HEK293 (cell line): ENCODE results near the gene HYAL4.

Source experiments
- CTCF ChIA-PET: fragments of 350-600 bp; formaldehyde crosslinking; extraction: SDS; loops from one replicate; lab custom pipeline; 2021; ENCODE audit warnings: antibody characterized with exemption; lab: Yijun Ruan, JAX
- POLR2A ChIA-PET: fragments of 300-600 bp; formaldehyde crosslinking; extraction: SDS; loops from one replicate; lab custom pipeline; 2020; ENCODE audit warnings: antibody characterized with exemption, inconsistent platforms; lab: Yijun Ruan, JAX
- H3K27ac ChIP-seq: fragments of 200-500 bp; sonication (Bioruptor generic); 2 replicates; pipeline ENCODE4 v1.5.1; 2014; ENCODE audit warnings: low read depth, low read length, control low read depth, inconsistent platforms; ENCODE audit errors: extremely low read depth
- H3K36me3 ChIP-seq, 2 experiments: fragments of 200-500 bp in 1 of 2; sonication (Bioruptor generic) in 1 of 2; 1 replicate in 1 of 2; 2 replicates in 1 of 2; pipeline ENCODE4 v1.5.1; 2014 to 2017; ENCODE audit warnings: inconsistent platforms in 2 of 2, low read length in 2 of 2; ENCODE audit not compliant: control insufficient read depth in 2 of 2, insufficient read depth in 1 of 2
- H3K4me1 ChIP-seq: fragments of 200-500 bp; sonication (Bioruptor generic); 2 replicates; pipeline ENCODE4 v1.5.1; 2014; ENCODE audit warnings: mild to moderate bottlenecking, low read length, inconsistent platforms; ENCODE audit not compliant: control insufficient read depth, insufficient read depth
- H3K4me3 ChIP-seq: 2 replicates; pipeline ENCODE4 v1.5.1; 2011; ENCODE audit warnings: low read depth, mild to moderate bottlenecking, control low read depth, low read length, moderate library complexity
- H3K9me3 ChIP-seq: fragments of 200-500 bp; sonication (Bioruptor generic); 2 replicates; pipeline ENCODE4 v1.5.1; 2014; ENCODE audit warnings: low read depth, low read length, inconsistent platforms; ENCODE audit not compliant: control insufficient read depth, insufficient read depth
- GLIS1 ChIP-seq: fragments of 450-650 bp; formaldehyde crosslinking; IDR thresholded peaks from 2 replicates; pipeline ENCODE4 v1.5.1; 2016; ENCODE audit warnings: missing biosample characterization, missing genetic modification characterization
- KLF1 ChIP-seq: fragments of 450-650 bp; formaldehyde crosslinking; IDR thresholded peaks from 2 replicates; pipeline ENCODE4 v1.5.1; 2016; ENCODE audit warnings: missing biosample characterization, missing genetic modification characterization
- KLF7 ChIP-seq: fragments of 450-650 bp; formaldehyde crosslinking; IDR thresholded peaks from 2 replicates; pipeline ENCODE4 v1.5.1; 2016; ENCODE audit warnings: missing biosample characterization, missing genetic modification characterization, borderline replicate concordance
- MZF1 ChIP-seq: fragments of 450-650 bp; formaldehyde crosslinking; IDR thresholded peaks from 2 replicates; pipeline ENCODE4 v1.5.1; 2017; ENCODE audit warnings: missing biosample characterization, missing genetic modification characterization, borderline replicate concordance
- PRDM6 ChIP-seq: fragments of 450-650 bp; formaldehyde crosslinking; IDR thresholded peaks from 2 replicates; pipeline ENCODE4 v1.5.1; 2017; ENCODE audit warnings: missing biosample characterization, missing genetic modification characterization
- RBAK ChIP-seq: fragments of 450-650 bp; formaldehyde crosslinking; IDR thresholded peaks from 2 replicates; pipeline ENCODE4 v1.5.1; 2016; ENCODE audit warnings: missing biosample characterization, missing genetic modification characterization
- REPIN1 ChIP-seq: fragments of 450-650 bp; formaldehyde crosslinking; IDR thresholded peaks from 2 replicates; pipeline ENCODE4 v1.5.1; 2017; ENCODE audit warnings: missing biosample characterization, missing genetic modification characterization, low read depth
- SCRT2 ChIP-seq: fragments of 450-650 bp; formaldehyde crosslinking; IDR thresholded peaks from 2 replicates; pipeline ENCODE4 v1.5.1; 2016; ENCODE audit warnings: missing biosample characterization, missing genetic modification characterization
- SP3 ChIP-seq: fragments of 450-650 bp; formaldehyde crosslinking; IDR thresholded peaks from 2 replicates; pipeline ENCODE4 v1.5.1; 2016; ENCODE audit warnings: missing biosample characterization, missing genetic modification characterization
- TRIM28 ChIP-seq: IDR thresholded peaks from 2 replicates; pipeline ENCODE4 v1.6.1; 2011; ENCODE audit warnings: low read length, control low read depth, borderline replicate concordance
- ZEB2 ChIP-seq: fragments of 450-650 bp; formaldehyde crosslinking; IDR thresholded peaks from 2 replicates; pipeline ENCODE4 v1.5.1; 2016; ENCODE audit warnings: missing biosample characterization, missing genetic modification characterization
- ZNF184 ChIP-seq: fragments of 450-650 bp; IDR thresholded peaks from 2 replicates; pipeline ENCODE4 v1.5.1; 2018; ENCODE audit warnings: missing biosample characterization, mild to moderate bottlenecking, missing genetic modification characterization
- ZNF2 ChIP-seq: fragments of 450-650 bp; formaldehyde crosslinking; IDR thresholded peaks from 2 replicates; pipeline ENCODE4 v1.5.1; 2016; ENCODE audit warnings: missing biosample characterization, missing genetic modification characterization
- ZNF324 ChIP-seq: fragments of 450-650 bp; formaldehyde crosslinking; IDR thresholded peaks from 2 replicates; pipeline ENCODE4 v1.5.1; 2016; ENCODE audit warnings: missing biosample characterization, missing genetic modification characterization
- ZNF404 ChIP-seq: fragments of 450-650 bp; formaldehyde crosslinking; IDR thresholded peaks from 2 replicates; pipeline ENCODE4 v1.5.1; 2017; ENCODE audit warnings: missing biosample characterization, missing genetic modification characterization
- ZNF501 ChIP-seq: fragments of 450-650 bp; formaldehyde crosslinking; IDR thresholded peaks from 2 replicates; pipeline ENCODE4 v1.5.1; 2016; ENCODE audit warnings: missing biosample characterization, missing genetic modification characterization
- ZNF561 ChIP-seq: fragments of 450-650 bp; IDR thresholded peaks from 2 replicates; pipeline ENCODE4 v1.5.1; 2018; ENCODE audit warnings: missing biosample characterization, missing genetic modification characterization, borderline replicate concordance
- ZNF621 ChIP-seq: fragments of 450-650 bp; formaldehyde crosslinking; IDR thresholded peaks from 2 replicates; pipeline ENCODE4 v1.5.1; 2017; ENCODE audit warnings: missing biosample characterization, missing genetic modification characterization
- ZNF654 ChIP-seq: fragments of 450-650 bp; formaldehyde crosslinking; IDR thresholded peaks from 2 replicates; pipeline ENCODE4 v1.5.1; 2016; ENCODE audit warnings: low read depth, missing biosample characterization, missing genetic modification characterization
- ZNF660 ChIP-seq: fragments of 450-650 bp; IDR thresholded peaks from 2 replicates; pipeline ENCODE4 v1.5.1; 2018; ENCODE audit warnings: missing biosample characterization, mild to moderate bottlenecking, missing genetic modification characterization
- ZNF670 ChIP-seq: fragments of 450-650 bp; formaldehyde crosslinking; IDR thresholded peaks from 2 replicates; pipeline ENCODE4 v1.5.1; 2016; ENCODE audit warnings: missing biosample characterization, missing genetic modification characterization, low read depth
- TF ChIP-seq, protein P1 (sequence below): fragments of 450-650 bp; formaldehyde crosslinking; IDR thresholded peaks from 2 replicates; pipeline ENCODE4 v1.5.1; 2016; ENCODE audit warnings: missing biosample characterization, missing genetic modification characterization

Gene HYAL4

GRCh38 chr7:123864436-123864835 lies 19.5 kb downstream of the HYAL4 start:
- Histone ChIP-seq H3K9me3 (no peaks in the 10 kb centered on the region), H3K4me1 (no peaks in the 10 kb centered on the region), H3K4me3 (no peak overlapping the region), H3K27ac (no peak overlapping the region), H3K36me3 (no peaks in the 10 kb centered on the region)
- TF ChIP-seq MZF1 (tag by site-specific recombination) (peak; percentile 63; the same call in 1 of the 2 replicates), ZNF2 (tag by site-specific recombination) (no peak), GLIS1 (tag by site-specific recombination) (0 out of 2 replicates have a peak, but pooled peaks have one; percentile 15)
- ChIA-PET POLR2A (interaction anchor here (0.6 kb wide), 1 partner anchor 218 kb away, joined by 5 read pairs; no protein-coding TSS in a partner anchor), CTCF (interaction anchor here (0.7 to 4.1 kb wide), 15 partner anchors 9 to 1328 kb away, joined by 3 to 73 read pairs (median 4); no protein-coding TSS in a partner anchor)

DNA sequence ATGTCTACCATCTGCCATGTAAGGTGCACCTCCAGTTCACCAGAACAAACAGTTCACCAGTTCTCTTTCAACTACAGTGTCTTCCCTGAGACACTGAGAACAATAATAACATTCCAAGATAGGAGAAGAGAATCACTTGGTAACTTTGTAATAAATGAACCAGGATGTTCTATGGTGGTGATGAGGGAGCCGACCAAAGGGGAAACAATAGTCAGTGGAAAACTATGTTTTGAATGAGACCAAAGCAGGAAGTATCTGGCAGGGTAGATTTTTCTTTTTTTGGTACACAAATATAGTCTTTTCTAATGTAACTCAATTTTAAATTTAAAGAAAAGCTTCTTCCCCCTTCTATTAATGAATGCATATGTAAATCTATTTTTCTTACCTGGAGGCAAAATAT lies 20.0 kb downstream of the HYAL4 start:
- Histone ChIP-seq H3K36me3 (no peaks in the 10 kb centered on the region), H3K9me3 (no peaks in the 10 kb centered on the region), H3K4me1 (no peaks in the 10 kb centered on the region), H3K4me3 (no peak overlapping the region), H3K27ac (no peak overlapping the region)
- CTCF ChIA-PET: interaction anchor here (0.6 to 4.1 kb wide), 39 partner anchors 9 to 270 kb away, joined by 3 to 73 read pairs (median 4); partner anchors contain the start of gene WASL
- POLR2A ChIA-PET: interaction anchor here (0.9 kb wide), 1 partner anchor 116 kb away, joined by 3 read pairs; the partner anchor contains the start of gene WASL
- TF ChIP-seq ZNF404 (tag by site-specific recombination): no peak
- no peak for TF ChIP-seq ZNF621 (tag by site-specific recombination)
- no peak for TF ChIP-seq ZNF660
- no peak for TF ChIP-seq ZNF561 (tag by site-specific recombination)
- TF ChIP-seq ZNF324 (tag by site-specific recombination): no peak
- TF ChIP-seq REPIN1: no peak
- no peak for TF ChIP-seq SCRT2 (tag by site-specific recombination)
- no peak for TF ChIP-seq KLF1 (tag by site-specific recombination)
- no peak for TF ChIP-seq TRIM28
- no peak for TF ChIP-seq ZNF670 (tag by site-specific recombination)
- TF ChIP-seq, protein P1, sequence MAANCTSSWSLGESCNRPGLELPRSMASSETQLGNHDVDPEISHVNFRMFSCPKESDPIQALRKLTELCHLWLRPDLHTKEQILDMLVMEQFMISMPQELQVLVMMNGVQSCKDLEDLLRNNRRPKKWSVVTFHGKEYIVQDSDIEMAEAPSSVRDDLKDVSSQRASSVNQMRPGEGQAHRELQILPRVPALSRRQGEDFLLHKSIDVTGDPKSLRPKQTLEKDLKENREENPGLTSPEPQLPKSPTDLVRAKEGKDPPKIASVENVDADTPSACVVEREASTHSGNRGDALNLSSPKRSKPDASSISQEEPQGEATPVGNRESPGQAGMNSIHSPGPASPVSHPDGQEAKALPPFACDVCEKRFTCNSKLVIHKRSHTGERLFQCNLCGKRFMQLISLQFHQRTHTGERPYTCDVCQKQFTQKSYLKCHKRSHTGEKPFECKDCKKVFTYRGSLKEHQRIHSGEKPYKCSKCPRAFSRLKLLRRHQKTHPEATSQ (tag by site-specific recombination): no peak
- TF ChIP-seq RBAK: no peak
- no peak for TF ChIP-seq PRDM6
- no peak for TF ChIP-seq ZNF501 (tag by site-specific recombination)
- no peak for TF ChIP-seq ZNF184 (tag by site-specific recombination)
- no peak for TF ChIP-seq ZEB2 (tag by site-specific recombination)

DNA sequence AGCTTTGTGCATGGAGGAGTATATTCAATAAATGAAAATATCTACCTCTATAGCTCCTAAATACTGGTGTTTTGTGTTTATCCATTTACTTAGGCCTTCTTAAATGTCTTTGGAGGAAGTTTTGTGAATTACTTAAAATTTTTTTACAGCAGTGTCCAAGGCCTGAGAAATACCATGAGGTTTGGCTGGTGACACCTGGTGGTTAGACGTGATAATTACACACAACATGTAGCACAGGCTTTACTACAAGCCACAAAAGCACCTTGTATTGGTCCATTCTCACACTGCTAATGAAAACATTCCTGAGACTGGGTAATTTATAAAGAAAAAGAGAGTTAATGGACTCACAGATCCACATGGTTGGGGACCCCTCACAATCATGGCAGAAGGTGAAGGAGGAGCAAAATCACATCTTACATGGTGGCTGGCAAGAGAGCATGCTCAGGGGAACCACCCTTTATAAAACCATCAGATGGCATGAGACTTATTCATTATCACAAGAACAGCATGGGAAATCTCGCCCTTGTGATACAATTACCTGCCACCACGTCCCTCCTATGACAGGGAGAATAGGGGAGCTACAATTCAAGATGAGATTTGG lies 20.6 kb downstream of the HYAL4 start:
- ChIA-PET CTCF (interaction anchor here (0.6 to 4.1 kb wide), 43 partner anchors 8 to 371 kb away, joined by 3 to 73 read pairs (median 4); partner anchors contain the start of gene WASL), POLR2A (interaction anchor here (0.9 kb wide), 1 partner anchor 117 kb away, joined by 3 read pairs; the partner anchor contains the start of gene WASL)

More for the DNA sequence above, 20.6 kb downstream of the HYAL4 start:
- H3K36me3 ChIP-seq: no peaks in the 10 kb centered on the region
- H3K4me1 ChIP-seq: no peaks in the 10 kb centered on the region
- TF ChIP-seq ZNF660 (0 out of 2 replicates have a peak, but pooled peaks have one; percentile 20), SP3 (tag by site-specific recombination) (no peak), KLF7 (tag by site-specific recombination) (no peak), ZNF654 (tag by site-specific recombination) (peak; percentile 58)
- H3K27ac ChIP-seq: no peak overlapping the region
- no peak overlapping the region for H3K4me3 ChIP-seq
- H3K9me3 ChIP-seq: no peaks in the 10 kb centered on the region
